IMR-90 (cell line): Measurements from ENCODE around the gene EVX1. TPM values are rescaled to one million over a fixed set of nuclear protein-coding genes. Genes with fewer than 3 reads are reported as not detected.

ENCODE experiments used
- ATAC-seq: fragments of 200-7000 bp; cut with Tn5 transposase; 2 replicates; pipeline ENCODE4 v1.9.1; 2020; ENCODE audit warnings: low read depth, mild to moderate bottlenecking, moderate library complexity
- BruUV-seq: library from RNA; stranded (reverse); fragments of 400-500 nt; replicated peaks from 2 replicates; lab custom pipeline; 2021; lab: Mats Ljungman, UMichigan
- CTCF ChIA-PET: fragments of 300-600 bp; formaldehyde crosslinking; extraction: SDS; loops from one replicate; lab custom pipeline; 2021; ENCODE audit warnings: antibody characterized with exemption; lab: Yijun Ruan, JAX
- POLR2A ChIA-PET: fragments of 300-600 bp; sonication (Branson Sonifier 250); formaldehyde crosslinking; loops from one replicate; lab custom pipeline; 2022; ENCODE audit warnings: antibody characterized with exemption; ENCODE audit not compliant: unreplicated experiment; lab: Charles Lee
- DNase-seq: peaks from one replicate; pipeline ENCODE4 v3.0.0; 2013
- H2AFZ ChIP-seq: replicated peaks from 2 replicates; pipeline ENCODE3; 2013; ENCODE audit warnings: low read length, mild to moderate bottlenecking; ENCODE audit not compliant: poor library complexity
- H2AK5ac ChIP-seq: 2 replicates; pipeline ENCODE4 v1.6.1; 2013; ENCODE audit warnings: low read depth, low read length, inconsistent platforms
- H2AK9ac ChIP-seq: replicated peaks from 2 replicates; pipeline ENCODE3; 2013; ENCODE audit warnings: mild to moderate bottlenecking, low read depth, low read length, moderate library complexity; ENCODE audit not compliant: poor library complexity
- H2BK120ac ChIP-seq: 2 replicates; pipeline ENCODE4 v1.6.1; 2013; ENCODE audit warnings: low read depth, low read length, inconsistent platforms
- H2BK15ac ChIP-seq: 3 replicates; pipeline ENCODE4 v1.6.1; 2013; ENCODE audit warnings: low read depth, low read length, inconsistent platforms
- H2BK20ac ChIP-seq: 2 replicates; pipeline ENCODE4 v1.6.1; 2013; ENCODE audit warnings: low read depth, mild to moderate bottlenecking, inconsistent platforms, low read length, moderate library complexity
- H2BK5ac ChIP-seq: 2 replicates; pipeline ENCODE4 v1.6.1; 2013; ENCODE audit warnings: mild to moderate bottlenecking, low read depth, low read length, inconsistent platforms; ENCODE audit not compliant: poor library complexity, severe bottlenecking
- H3K14ac ChIP-seq: replicated peaks from 2 replicates; pipeline ENCODE4 v1.6.1; 2013; ENCODE audit warnings: low read depth, low read length, inconsistent platforms
- H3K18ac ChIP-seq: 2 replicates; pipeline ENCODE4 v1.6.1; 2013; ENCODE audit warnings: low read depth, low read length, control low read depth
- H3K23ac ChIP-seq: 2 replicates; pipeline ENCODE4 v1.6.1; 2013; ENCODE audit warnings: low read depth, low read length, inconsistent platforms
- H3K27ac ChIP-seq: 2 replicates; pipeline ENCODE4 v1.5.1; 2013; ENCODE audit warnings: mild to moderate bottlenecking, control low read depth, low read length; ENCODE audit not compliant: insufficient read depth
- H3K27me3 ChIP-seq: 2 replicates; pipeline ENCODE4 v1.6.1; 2013; ENCODE audit warnings: low read length; ENCODE audit not compliant: control insufficient read depth, insufficient read depth
- H3K36me3 ChIP-seq: 2 replicates; pipeline ENCODE4 v1.6.1; 2013; ENCODE audit warnings: low read length, mixed read lengths; ENCODE audit not compliant: control insufficient read depth, insufficient read depth
- H3K4ac ChIP-seq: 2 replicates; pipeline ENCODE4 v1.6.1; 2013; ENCODE audit warnings: low read depth, low read length, inconsistent platforms
- H3K4me1 ChIP-seq: 2 replicates; pipeline ENCODE4 v1.6.1; 2013; ENCODE audit warnings: low read length, mixed read lengths; ENCODE audit not compliant: control insufficient read depth, insufficient read depth
- H3K4me2 ChIP-seq: 2 replicates; pipeline ENCODE4 v1.6.1; 2013; ENCODE audit warnings: low read depth, mild to moderate bottlenecking, control low read depth, low read length, moderate library complexity
- H3K4me3 ChIP-seq: 2 replicates; pipeline ENCODE4 v1.5.1; 2013; ENCODE audit warnings: low read depth, mild to moderate bottlenecking, control low read depth, low read length, moderate library complexity; ENCODE audit not compliant: insufficient read depth
- H3K56ac ChIP-seq: 2 replicates; pipeline ENCODE4 v1.6.1; 2013; ENCODE audit warnings: low read length, inconsistent platforms; ENCODE audit not compliant: insufficient read depth; ENCODE audit errors: extremely low read depth
- H3K79me1 ChIP-seq, 2 experiments: 2 replicates each; pipeline ENCODE4 v1.6.1; 2013; ENCODE audit warnings: low read length in 2 of 2, inconsistent platforms in 1 of 2, low read depth in 1 of 2
- H3K9ac ChIP-seq: 2 replicates; pipeline ENCODE4 v1.6.1; 2013; ENCODE audit warnings: low read depth, low read length, control low read depth
- H3K9me1 ChIP-seq: 2 replicates; pipeline ENCODE4 v1.6.1; 2013; ENCODE audit warnings: low read length, inconsistent platforms; ENCODE audit not compliant: insufficient read depth
- H3K9me3 ChIP-seq: 2 replicates; pipeline ENCODE4 v1.6.1; 2013; ENCODE audit warnings: low read length; ENCODE audit not compliant: control insufficient read depth, insufficient read depth
- H4K20me1 ChIP-seq: 2 replicates; pipeline ENCODE4 v1.6.1; 2013; ENCODE audit warnings: low read length, inconsistent platforms; ENCODE audit not compliant: insufficient read depth
- H4K5ac ChIP-seq: 2 replicates; pipeline ENCODE4 v1.6.1; 2013; ENCODE audit warnings: mild to moderate bottlenecking, low read depth, low read length, control low read depth
- H4K8ac ChIP-seq, 2 experiments: 2 replicates each; pipeline ENCODE4 v1.6.1; 2013; ENCODE audit warnings: low read depth in 2 of 2, low read length in 2 of 2, control low read depth in 1 of 2, inconsistent platforms in 1 of 2
- H4K91ac ChIP-seq: 2 replicates; pipeline ENCODE4 v1.6.1; 2013; ENCODE audit warnings: low read depth, low read length, inconsistent platforms; ENCODE audit not compliant: insufficient read depth
- CEBPB ChIP-seq: IDR thresholded peaks from 2 replicates; pipeline ENCODE4 v1.6.1; 2012; ENCODE audit warnings: low read depth, low read length, improper control_type of control experiment
- CHD1 ChIP-seq: IDR thresholded peaks from 2 replicates; pipeline ENCODE4 v1.6.1; 2012; ENCODE audit warnings: low read depth, low read length, improper control_type of control experiment
- CTCF ChIP-seq: conservative IDR thresholded peaks from 2 replicates; pipeline ENCODE4 v1.5.1; 2012; ENCODE audit warnings: mild to moderate bottlenecking, low read depth, low read length, improper control_type of control experiment
- FOS ChIP-seq: fragments of 150-350 bp; IDR thresholded peaks from 2 replicates; pipeline ENCODE4 v1.6.1; 2016; ENCODE audit warnings: low read depth, low read length
- MAZ ChIP-seq: IDR thresholded peaks from 2 replicates; pipeline ENCODE4 v1.6.1; 2012; ENCODE audit warnings: low read depth, mild to moderate bottlenecking, low read length, improper control_type of control experiment, moderate library complexity, borderline replicate concordance
- POLR2A ChIP-seq: IDR thresholded peaks from 2 replicates; pipeline ENCODE4 v1.6.1; 2012; ENCODE audit warnings: mild to moderate bottlenecking, low read depth, low read length
- RCOR1 ChIP-seq: IDR thresholded peaks from 2 replicates; pipeline ENCODE4 v1.6.1; 2012; ENCODE audit warnings: mild to moderate bottlenecking, low read length, improper control_type of control experiment; ENCODE audit not compliant: insufficient replicate concordance
- RFX5 ChIP-seq: IDR thresholded peaks from 2 replicates; pipeline ENCODE4 v1.8.0; 2012; ENCODE audit warnings: low read depth, mild to moderate bottlenecking, low read length, moderate library complexity
- SMC3 ChIP-seq: fragments of 150-350 bp; IDR thresholded peaks from 2 replicates; pipeline ENCODE4 v1.6.1; 2016; ENCODE audit warnings: low read depth, mild to moderate bottlenecking, antibody characterized with exemption, low read length, moderate library complexity
- USF2 ChIP-seq: fragments of 150-350 bp; IDR thresholded peaks from 2 replicates; pipeline ENCODE4 v1.6.1; 2017; ENCODE audit warnings: mild to moderate bottlenecking, antibody characterized with exemption, low read length, low read depth
- WGBS, 2 experiments: methylation state at CpG; one replicate each; pipeline versions ENCODE4 v1.1.5 to v1.1.7; 2013; ENCODE audit warnings: missing lambda C conversion rate in 2 of 2; ENCODE audit not compliant: insufficient read length in 1 of 2; ENCODE audit errors: extremely low coverage in 2 of 2; 5-methylcytosine and 5-hydroxymethylcytosine counted together
- dilution Hi-C: fragments of 300-500 bp; cut with HindIII; formaldehyde crosslinking; loops from one replicate; pipeline ENCODE4 v1.14.3; 2018; ENCODE audit warnings: low sequenced_read_pairs; ENCODE audit not compliant: unreplicated experiment
- in situ Hi-C: fragments of 300-500 bp; cut with MboI; formaldehyde crosslinking; loops from 3 replicates; pipeline ENCODE4 v1.14.3; 2019; ENCODE audit warnings: low sequenced_read_pairs, inconsistent platforms, mixed read lengths
- intact Hi-C: fragments of 100-400 bp; cut with micrococcal nuclease; formaldehyde crosslinking; loops from 2 replicates; pipeline ENCODE4 v1.10.0; 2022
- polyA plus RNA-seq, 3 experiments: library from polyadenylated mRNA; depleted of rRNA; stranded (reverse); fragments of >200 nt; gene quantifications; 2 replicates each; pipeline ENCODE4 v1.2.3, GENCODE V29; 2012; ENCODE audit warnings: low replicate concordance in 1 of 3
- total RNA-seq: library from RNA; depleted of rRNA; stranded (reverse); fragments of >200 nt; gene quantifications from 2 replicates; pipeline ENCODE4 v1.2.3, GENCODE V29; 2012

EVX1 gene
- total and polyA plus RNA-seq, 2 of the 4 experiments (the other 2 are of a cell fraction) = not detected

GRCh38 chr7:27202862-27203134 is 39.8 kb upstream of the EVX1 start:
- H3K79me1 ChIP-seq = no peaks in the 10 kb centered on the region
- H4K5ac ChIP-seq = no peak overlapping the region
- peaks cover 95% of the 10 kb centered on the region for H3K27me3 ChIP-seq
- no peak overlapping the region for H3K56ac ChIP-seq
- TF ChIP-seq RCOR1 = no peak
- no peak for TF ChIP-seq CHD1
- no peak for TF ChIP-seq SMC3
- no peak for TF ChIP-seq CTCF
- no peak for TF ChIP-seq POLR2A
- no peak for TF ChIP-seq MAZ
- TF ChIP-seq FOS = no peak
- no peak for TF ChIP-seq RFX5
- no peak for TF ChIP-seq CEBPB
- TF ChIP-seq USF2 = no peak
- H2BK20ac ChIP-seq = no peak overlapping the region
- CTCF ChIA-PET = no interaction called here
- no peak overlapping the region for H3K27ac ChIP-seq
- H3K9me3 ChIP-seq = peaks cover 11% of the 10 kb centered on the region; the same call in 1 of the 2 replicates
- H3K36me3 ChIP-seq = no peaks in the 10 kb centered on the region
- H2BK5ac ChIP-seq = no peak overlapping the region
- intact Hi-C loops = no loop called here
- H4K20me1 ChIP-seq = peaks cover 24% of the 10 kb centered on the region
- H4K8ac ChIP-seq = no peak overlapping the region
- no peak overlapping the region for H2AK9ac ChIP-seq
- no peak overlapping the region for H3K9ac ChIP-seq
- dilution Hi-C loops = no loop called here
- H4K91ac ChIP-seq = no peak overlapping the region
- no peak overlapping the region for H3K23ac ChIP-seq
- no peak overlapping the region for H3K14ac ChIP-seq
- ATAC-seq (no peak), DNase-seq (no peak)
- peaks cover 2% of the 10 kb centered on the region; the same call in 1 of the 2 replicates for H3K4me1 ChIP-seq
- no peak overlapping the region for H3K18ac ChIP-seq
- H2AFZ ChIP-seq = no peak overlapping the region
- no TSS peak for BruUV-seq
- no CpG with 5 or more reads among the region's 3 CpGs for WGBS, 2 experiments
- H2BK15ac ChIP-seq = no peak overlapping the region
- H3K4me3 ChIP-seq = no peak overlapping the region
- no peak overlapping the region for H3K4me2 ChIP-seq
- POLR2A ChIA-PET = no interaction called here
- H3K9me1 ChIP-seq = peaks cover 5% of the 10 kb centered on the region; the same call in 1 of the 2 replicates
- H2AK5ac ChIP-seq = no peak overlapping the region
- in situ Hi-C loops = loop anchor here (5.0 to 10.0 kb wide), 2 partner anchors 380 to 572 kb away; no protein-coding TSS in a partner anchor
- H3K4ac ChIP-seq = no peak overlapping the region
- no peak overlapping the region for H2BK120ac ChIP-seq
